ENCODE data around the gene TP63. TPM values are rescaled to one million over a fixed set of nuclear protein-coding genes. Genes with fewer than 3 reads are reported as not detected.

The TP63 gene
- total and polyA plus RNA-seq, 11 donors, result 0.11 to 1.4 (median 0.37) TPM

DNA sequence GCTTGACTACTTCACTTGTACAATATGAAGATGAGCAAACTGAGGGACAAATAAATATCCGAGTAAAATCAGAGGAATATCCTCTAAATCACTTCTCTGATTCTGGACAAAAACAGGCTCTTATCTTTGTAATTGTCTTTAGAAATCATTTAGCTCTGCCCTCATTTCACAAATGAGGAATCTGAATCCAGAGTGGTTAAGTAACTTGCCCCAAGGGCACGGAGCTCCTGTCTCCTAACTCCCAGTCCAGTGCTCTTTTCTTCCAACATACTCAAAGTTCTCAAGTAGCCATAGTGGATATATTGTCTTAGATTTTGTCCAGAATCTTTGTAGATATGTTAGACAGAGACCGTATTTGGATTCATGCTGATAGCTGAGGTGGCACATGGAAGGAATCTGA, 156.0 kb downstream of the TP63 start:
- intact Hi-C loops (cut with DNase I), result no loop called here
- H3K36me3 ChIP-seq, result no peaks in the 10 kb centered on the region

DNA sequence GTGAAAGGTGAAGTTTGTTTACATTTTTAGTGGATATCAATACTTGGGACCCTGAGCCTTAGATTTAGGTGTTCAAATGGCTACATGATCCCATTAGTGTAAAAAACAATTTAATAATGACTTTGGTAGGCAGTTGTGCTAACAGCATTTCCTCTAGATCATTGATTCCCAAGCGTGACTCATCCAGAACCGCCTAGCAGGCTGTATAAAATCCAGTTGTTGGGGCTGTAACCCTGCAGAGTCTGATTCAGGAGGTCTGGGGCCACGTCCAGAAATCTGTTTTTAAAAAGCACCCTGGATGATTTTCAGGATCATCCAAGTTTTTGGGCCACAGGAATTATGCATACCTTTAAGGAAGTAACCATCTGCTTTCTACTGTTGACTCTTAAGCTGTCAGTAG, 156.4 kb downstream of the TP63 start:
- H3K4me1 ChIP-seq, result no peaks in the 10 kb centered on the region
- H3K27ac ChIP-seq, result no peak overlapping the region
- DNase-seq, result no peak
- TF ChIP-seq POLR2A (IDR thresholded peaks at IDR 0.05), result no peak
- TF ChIP-seq, protein P1, sequence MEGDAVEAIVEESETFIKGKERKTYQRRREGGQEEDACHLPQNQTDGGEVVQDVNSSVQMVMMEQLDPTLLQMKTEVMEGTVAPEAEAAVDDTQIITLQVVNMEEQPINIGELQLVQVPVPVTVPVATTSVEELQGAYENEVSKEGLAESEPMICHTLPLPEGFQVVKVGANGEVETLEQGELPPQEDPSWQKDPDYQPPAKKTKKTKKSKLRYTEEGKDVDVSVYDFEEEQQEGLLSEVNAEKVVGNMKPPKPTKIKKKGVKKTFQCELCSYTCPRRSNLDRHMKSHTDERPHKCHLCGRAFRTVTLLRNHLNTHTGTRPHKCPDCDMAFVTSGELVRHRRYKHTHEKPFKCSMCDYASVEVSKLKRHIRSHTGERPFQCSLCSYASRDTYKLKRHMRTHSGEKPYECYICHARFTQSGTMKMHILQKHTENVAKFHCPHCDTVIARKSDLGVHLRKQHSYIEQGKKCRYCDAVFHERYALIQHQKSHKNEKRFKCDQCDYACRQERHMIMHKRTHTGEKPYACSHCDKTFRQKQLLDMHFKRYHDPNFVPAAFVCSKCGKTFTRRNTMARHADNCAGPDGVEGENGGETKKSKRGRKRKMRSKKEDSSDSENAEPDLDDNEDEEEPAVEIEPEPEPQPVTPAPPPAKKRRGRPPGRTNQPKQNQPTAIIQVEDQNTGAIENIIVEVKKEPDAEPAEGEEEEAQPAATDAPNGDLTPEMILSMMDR (IDR thresholded peaks at IDR 0.05), result no peak
- H3K9me3 ChIP-seq, result no peaks in the 10 kb centered on the region
- no peaks in the 10 kb centered on the region for H3K27me3 ChIP-seq
- WGBS, 4 donors, result 45 to 59% (median 49%) methylated on average over 3 of the region's 3 CpGs
- no peak overlapping the region for H3K4me3 ChIP-seq
- intact Hi-C loops (cut with DNase I), result no loop called here
- no peaks in the 10 kb centered on the region for H3K36me3 ChIP-seq
- no peak for ATAC-seq

More for the DNA sequence above, 156.0 kb downstream of the TP63 start:
- Histone ChIP-seq H3K27me3 (no peaks in the 10 kb centered on the region), H3K4me1 (no peaks in the 10 kb centered on the region), H3K27ac (no peak overlapping the region), H3K9me3 (no peaks in the 10 kb centered on the region), H3K4me3 (no peak overlapping the region)
- 63 to 93% (median 89%) methylated on average over 3 of the region's 3 CpGs for WGBS, 4 donors
- DNase-seq (no peak), ATAC-seq (no peak)
- TF ChIP-seq, protein P1 (IDR thresholded peaks at IDR 0.05), result no peak
- no peak for TF ChIP-seq POLR2A (IDR thresholded peaks at IDR 0.05)

DNA sequence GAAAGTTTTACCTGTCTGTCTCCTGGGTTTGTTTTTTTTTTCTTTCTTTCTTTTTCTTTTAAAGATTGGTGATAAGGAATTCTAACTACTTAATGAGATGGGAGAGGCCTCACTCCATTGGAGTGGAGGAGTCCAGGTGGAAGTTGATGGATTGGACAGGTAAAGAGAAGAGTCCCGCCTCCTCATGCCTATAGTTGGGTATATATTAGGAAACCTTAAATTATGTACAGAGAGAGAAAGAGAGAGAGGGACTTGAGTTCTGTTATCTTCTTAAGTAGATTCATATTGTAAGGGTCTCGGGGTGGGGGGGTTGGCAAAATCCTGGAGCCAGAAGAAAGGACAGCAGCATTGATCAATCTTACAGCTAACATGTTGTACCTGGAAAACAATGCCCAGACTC, 158.2 kb downstream of the TP63 start:
- Histone ChIP-seq H3K4me3 (no peak overlapping the region), H3K27ac (no peak overlapping the region), H3K4me1 (no peaks in the 10 kb centered on the region), H3K27me3 (no peaks in the 10 kb centered on the region), H3K36me3 (no peaks in the 10 kb centered on the region), H3K9me3 (no peaks in the 10 kb centered on the region)
- intact Hi-C loops (cut with DNase I), result no loop called here
- ATAC-seq (no peak), DNase-seq (no peak)
- WGBS, 4 donors, result 49 to 97% (median 84%) methylated on average over 2 of the region's 2 CpGs
- no peak for TF ChIP-seq POLR2A (IDR thresholded peaks at IDR 0.05)
- TF ChIP-seq, protein P1 (IDR thresholded peaks at IDR 0.05), result no peak

DNA sequence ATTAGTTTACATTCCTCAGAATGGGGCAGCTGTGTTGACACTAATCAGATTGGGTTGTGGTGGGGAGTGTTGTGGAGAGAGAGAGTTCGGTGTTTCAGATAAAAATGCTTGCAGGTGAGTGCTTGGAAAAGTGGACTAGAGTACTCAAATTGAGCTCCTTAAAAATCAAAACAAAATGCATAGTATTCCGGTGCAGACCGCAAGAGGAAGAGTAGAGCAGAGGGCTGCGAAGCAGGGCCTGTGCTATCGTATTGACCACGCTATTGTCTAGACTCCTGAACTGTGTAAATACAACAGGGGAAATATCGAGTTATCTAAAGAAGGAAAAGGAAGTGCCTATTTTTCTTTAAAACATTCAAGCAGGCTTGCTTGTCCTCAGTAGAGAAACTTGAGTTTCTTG, 159.5 kb downstream of the TP63 start:
- Histone ChIP-seq H3K4me1 (no peaks in the 10 kb centered on the region), H3K9me3 (no peaks in the 10 kb centered on the region), H3K36me3 (no peaks in the 10 kb centered on the region), H3K27me3 (no peaks in the 10 kb centered on the region), H3K27ac (no peak overlapping the region), H3K4me3 (no peak overlapping the region)
- DNase-seq (no peak), ATAC-seq (no peak)
- TF ChIP-seq POLR2A (IDR thresholded peaks at IDR 0.05), result no peak
- TF ChIP-seq, protein P1 (IDR thresholded peaks at IDR 0.05), result no peak
- intact Hi-C loops (cut with DNase I), result no loop called here
- 64 to 70% (median 68%) methylated on average over 7 of the region's 7 CpGs for WGBS, 4 donors
